OCI-LY7 (cell line): Measurements from ENCODE around the gene F13A1. TPM values are rescaled to one million over a fixed set of nuclear protein-coding genes. Genes with fewer than 3 reads are reported as not detected.

Experiments used
- BruUV-seq: library from RNA; stranded (reverse); fragments of 400-500 nt; replicated peaks from 2 replicates; lab custom pipeline; 2021; lab: Mats Ljungman, UMichigan
- CTCF ChIA-PET: fragments of 300-600 bp; sonication (Branson Sonifier 250); formaldehyde crosslinking; loops from one replicate; lab custom pipeline; 2022; ENCODE audit warnings: antibody characterized with exemption; ENCODE audit not compliant: unreplicated experiment; lab: Charles Lee
- POLR2A ChIA-PET: fragments of 300-600 bp; sonication (Branson Sonifier 250); formaldehyde crosslinking; loops from one replicate; lab custom pipeline; 2022; ENCODE audit warnings: antibody characterized with exemption; lab: Charles Lee
- DNase-seq: peaks from one replicate; pipeline ENCODE4 v3.0.0-alpha.2; 2015; ENCODE audit warnings: low spot score
- H2AFZ ChIP-seq: fragments of 200-600 bp; sonication (generic), shearing (Covaris generic); 2 replicates; pipeline ENCODE4 v1.6.1; 2014; ENCODE audit warnings: mild to moderate bottlenecking, antibody characterized with exemption, low read length, moderate library complexity
- H3K27ac ChIP-seq: fragments of 200-600 bp; sonication (generic); 2 replicates; pipeline ENCODE4 v1.5.1; 2014; ENCODE audit warnings: mixed run types, low read depth, mild to moderate bottlenecking, moderate library complexity, low read length, inconsistent platforms; ENCODE audit not compliant: poor library complexity, severe bottlenecking
- H3K36me3 ChIP-seq: fragments of 200-600 bp; sonication (generic); 2 replicates; pipeline ENCODE4 v1.6.1; 2014; ENCODE audit warnings: mild to moderate bottlenecking, antibody characterized with exemption, low read length, moderate library complexity, mixed read lengths; ENCODE audit not compliant: insufficient read depth
- H3K4me1 ChIP-seq: fragments of 200-600 bp; sonication (generic); 2 replicates; pipeline ENCODE4 v1.5.1; 2014; ENCODE audit warnings: mild to moderate bottlenecking, low read length; ENCODE audit not compliant: insufficient read depth, poor library complexity, severe bottlenecking
- H3K4me2 ChIP-seq: fragments of 200-600 bp; sonication (generic); 2 replicates; pipeline ENCODE4 v1.6.1; 2014; ENCODE audit warnings: mild to moderate bottlenecking, low read length
- H3K4me3 ChIP-seq: fragments of 200-600 bp; sonication (generic); 2 replicates; pipeline ENCODE4 v1.5.1; 2014; ENCODE audit warnings: mild to moderate bottlenecking, low read depth, low read length; ENCODE audit not compliant: poor library complexity, severe bottlenecking
- H3K79me2 ChIP-seq: fragments of 200-600 bp; sonication (generic); 2 replicates; pipeline ENCODE4 v1.6.1; 2016; ENCODE audit warnings: low read depth, mild to moderate bottlenecking, low read length, moderate library complexity, mixed read lengths; ENCODE audit not compliant: insufficient read depth
- H3K9me2 ChIP-seq: fragments of 200-600 bp; sonication (generic); 2 replicates; pipeline ENCODE4 v1.6.1; 2016; ENCODE audit warnings: mild to moderate bottlenecking, low read length, mixed read lengths; ENCODE audit not compliant: insufficient read depth
- H3K9me3 ChIP-seq: fragments of 200-600 bp; sonication (generic); 2 replicates; pipeline ENCODE4 v1.6.1; 2014; ENCODE audit warnings: mild to moderate bottlenecking, mixed run types, low read length, mixed read lengths
- H4K20me1 ChIP-seq: fragments of 200-600 bp; sonication (generic); 2 replicates; pipeline ENCODE4 v1.6.1; 2014; ENCODE audit warnings: mild to moderate bottlenecking, antibody characterized with exemption, low read length, moderate library complexity, mixed read lengths; ENCODE audit not compliant: insufficient read depth
- EZH2phosphoT487 ChIP-seq: fragments of 200-600 bp; sonication (generic); IDR thresholded peaks from 2 replicates; pipeline ENCODE4 v1.6.1; 2018; ENCODE audit warnings: low read depth, borderline replicate concordance, mild to moderate bottlenecking, mixed run types, antibody characterized with exemption, low read length, moderate library complexity, mixed read lengths
- intact Hi-C: fragments of 100-400 bp; cut with micrococcal nuclease; formaldehyde crosslinking; loops from one replicate; pipeline ENCODE4 v1.10.0; 2022; ENCODE audit not compliant: unreplicated experiment
- total RNA-seq, 2 experiments: library from RNA; depleted of rRNA in 1 of 2; stranded (reverse); fragments of >200 nt in 1 of 2; shearing (Covaris generic) in 1 of 2; gene quantifications; 2 replicates each; pipeline ENCODE4 v1.2.3, GENCODE V29; 2014 to 2022
- TF ChIP-seq, protein P1 (sequence below): fragments of 200-600 bp; sonication (generic); conservative IDR thresholded peaks from 2 replicates; pipeline ENCODE4 v1.5.1; 2014; ENCODE audit warnings: mild to moderate bottlenecking, antibody characterized with exemption, low read length, moderate library complexity, mixed read lengths

F13A1 gene
- total RNA-seq, 2 experiments from 2014 or later: 0.13 to 0.63 TPM

DNA sequence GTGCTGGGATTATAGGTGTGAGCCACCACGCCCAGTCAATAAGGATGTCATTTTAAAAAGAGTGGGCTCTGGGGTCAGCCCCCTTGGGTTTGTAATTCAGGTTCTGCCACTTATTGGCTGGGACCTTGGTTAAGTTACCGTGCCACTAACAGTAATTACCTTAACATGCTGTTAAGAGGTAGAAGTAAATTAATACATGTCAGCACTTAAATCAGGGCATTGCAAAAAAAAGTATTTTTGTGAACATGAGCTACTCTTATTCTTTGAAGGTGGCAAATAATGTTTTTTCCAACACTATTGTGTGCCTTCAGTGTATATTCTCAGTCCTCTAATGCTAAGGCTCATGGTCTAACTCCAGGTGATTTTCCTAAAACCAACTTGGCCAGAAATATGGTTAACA is 109.5 kb downstream of the F13A1 start:
- no peaks in the 10 kb centered on the region; the same call in 1 of the 2 replicates for H3K9me3 ChIP-seq
- no peak overlapping the region for H3K4me2 ChIP-seq
- no peaks in the 10 kb centered on the region for H4K20me1 ChIP-seq
- no peak overlapping the region for H3K27ac ChIP-seq
- H3K9me2 ChIP-seq: no peaks in the 10 kb centered on the region
- H3K4me3 ChIP-seq: no peak overlapping the region
- no peaks in the 10 kb centered on the region for H3K4me1 ChIP-seq
- POLR2A ChIA-PET: no interaction called here
- no peak overlapping the region for H2AFZ ChIP-seq
- BruUV-seq: no TSS peak
- TF ChIP-seq EZH2phosphoT487: no peak
- TF ChIP-seq, protein P1, sequence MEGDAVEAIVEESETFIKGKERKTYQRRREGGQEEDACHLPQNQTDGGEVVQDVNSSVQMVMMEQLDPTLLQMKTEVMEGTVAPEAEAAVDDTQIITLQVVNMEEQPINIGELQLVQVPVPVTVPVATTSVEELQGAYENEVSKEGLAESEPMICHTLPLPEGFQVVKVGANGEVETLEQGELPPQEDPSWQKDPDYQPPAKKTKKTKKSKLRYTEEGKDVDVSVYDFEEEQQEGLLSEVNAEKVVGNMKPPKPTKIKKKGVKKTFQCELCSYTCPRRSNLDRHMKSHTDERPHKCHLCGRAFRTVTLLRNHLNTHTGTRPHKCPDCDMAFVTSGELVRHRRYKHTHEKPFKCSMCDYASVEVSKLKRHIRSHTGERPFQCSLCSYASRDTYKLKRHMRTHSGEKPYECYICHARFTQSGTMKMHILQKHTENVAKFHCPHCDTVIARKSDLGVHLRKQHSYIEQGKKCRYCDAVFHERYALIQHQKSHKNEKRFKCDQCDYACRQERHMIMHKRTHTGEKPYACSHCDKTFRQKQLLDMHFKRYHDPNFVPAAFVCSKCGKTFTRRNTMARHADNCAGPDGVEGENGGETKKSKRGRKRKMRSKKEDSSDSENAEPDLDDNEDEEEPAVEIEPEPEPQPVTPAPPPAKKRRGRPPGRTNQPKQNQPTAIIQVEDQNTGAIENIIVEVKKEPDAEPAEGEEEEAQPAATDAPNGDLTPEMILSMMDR: no peak
- CTCF ChIA-PET: no interaction called here
- H3K79me2 ChIP-seq: no peaks in the 10 kb centered on the region
- no peak for DNase-seq
- intact Hi-C loops: no loop called here
- H3K36me3 ChIP-seq: no peaks in the 10 kb centered on the region

DNA sequence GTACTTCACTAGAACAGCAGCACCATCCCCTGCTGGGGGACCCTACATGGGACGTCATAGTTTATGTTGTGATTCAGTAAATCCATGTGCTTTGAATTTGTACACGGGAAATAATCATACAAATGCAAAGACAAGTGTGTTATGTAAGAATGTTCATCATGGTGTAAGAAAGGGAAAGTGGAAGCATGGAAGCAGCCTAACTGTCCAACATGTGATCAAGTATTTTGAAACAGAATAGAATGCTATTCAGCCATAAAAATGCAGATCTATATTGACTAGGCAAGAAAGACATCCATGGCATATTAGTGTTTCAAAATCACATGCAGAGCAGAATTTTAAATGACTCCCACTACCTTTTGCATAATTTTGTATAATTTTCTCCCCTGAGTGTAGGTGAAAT is 117.6 kb downstream of the F13A1 start:
- Histone ChIP-seq H3K27ac (no peak overlapping the region), H3K4me1 (peaks cover 5% of the 10 kb centered on the region), H3K9me2 (no peaks in the 10 kb centered on the region), H4K20me1 (no peaks in the 10 kb centered on the region), H3K79me2 (no peaks in the 10 kb centered on the region), H2AFZ (no peak overlapping the region), H3K4me3 (no peak overlapping the region), H3K9me3 (no peaks in the 10 kb centered on the region; the same call in 1 of the 2 replicates), H3K36me3 (no peaks in the 10 kb centered on the region), H3K4me2 (no peak overlapping the region)
- no peak for DNase-seq
- TF ChIP-seq EZH2phosphoT487: no peak
- TF ChIP-seq, protein P1: no peak
- POLR2A ChIA-PET: no interaction called here
- no TSS peak for BruUV-seq
- intact Hi-C loops: no loop called here
- CTCF ChIA-PET: no interaction called here

DNA sequence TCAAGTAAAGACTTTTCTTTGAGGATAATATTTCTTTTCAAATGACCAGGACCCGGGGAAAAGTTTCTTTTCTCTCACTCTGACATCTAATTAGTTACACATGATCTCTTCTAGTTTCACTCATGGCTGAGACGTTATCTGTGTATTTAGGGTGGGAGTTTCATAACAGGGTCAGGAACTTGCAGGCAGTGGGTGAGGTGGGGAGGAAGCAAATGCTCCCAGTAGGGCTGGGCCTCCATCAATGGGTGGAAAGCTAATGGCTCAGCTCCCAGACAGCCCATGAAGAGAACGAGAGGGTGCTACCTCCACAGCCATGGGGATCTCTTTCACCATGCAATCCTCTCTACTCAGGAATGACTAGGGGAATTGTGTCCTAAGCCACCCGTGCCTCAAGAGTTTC is 119.3 kb downstream of the F13A1 start:
- intact Hi-C loops: no loop called here
- Histone ChIP-seq H3K4me1 (peaks cover 5% of the 10 kb centered on the region), H3K36me3 (no peaks in the 10 kb centered on the region), H3K4me2 (no peak overlapping the region), H3K9me2 (no peaks in the 10 kb centered on the region), H3K4me3 (no peak overlapping the region), H4K20me1 (no peaks in the 10 kb centered on the region), H3K79me2 (no peaks in the 10 kb centered on the region), H3K27ac (no peak overlapping the region), H3K9me3 (no peaks in the 10 kb centered on the region), H2AFZ (no peak overlapping the region)
- POLR2A ChIA-PET: interaction anchor here (0.5 to 1.5 kb wide), 2 partner anchors 28 to 338 kb away, joined by 3 to 4 read pairs; no protein-coding TSS in a partner anchor
- TF ChIP-seq, protein P1: no peak
- no peak for TF ChIP-seq EZH2phosphoT487
- DNase-seq: no peak
- BruUV-seq: no TSS peak
- CTCF ChIA-PET: no interaction called here
